Kidney capillary endothelial cell (primary cell): ENCODE data around the gene HAP1.
A peak's percentile ranks its signal among the peaks of the same experiment; 100 is the strongest.

Experiments
- DNase-seq: peaks from one replicate; pipeline ENCODE4 v3.0.0-alpha.2; 2018; ENCODE audit warnings: low spot score

Gene HAP1, protein sequence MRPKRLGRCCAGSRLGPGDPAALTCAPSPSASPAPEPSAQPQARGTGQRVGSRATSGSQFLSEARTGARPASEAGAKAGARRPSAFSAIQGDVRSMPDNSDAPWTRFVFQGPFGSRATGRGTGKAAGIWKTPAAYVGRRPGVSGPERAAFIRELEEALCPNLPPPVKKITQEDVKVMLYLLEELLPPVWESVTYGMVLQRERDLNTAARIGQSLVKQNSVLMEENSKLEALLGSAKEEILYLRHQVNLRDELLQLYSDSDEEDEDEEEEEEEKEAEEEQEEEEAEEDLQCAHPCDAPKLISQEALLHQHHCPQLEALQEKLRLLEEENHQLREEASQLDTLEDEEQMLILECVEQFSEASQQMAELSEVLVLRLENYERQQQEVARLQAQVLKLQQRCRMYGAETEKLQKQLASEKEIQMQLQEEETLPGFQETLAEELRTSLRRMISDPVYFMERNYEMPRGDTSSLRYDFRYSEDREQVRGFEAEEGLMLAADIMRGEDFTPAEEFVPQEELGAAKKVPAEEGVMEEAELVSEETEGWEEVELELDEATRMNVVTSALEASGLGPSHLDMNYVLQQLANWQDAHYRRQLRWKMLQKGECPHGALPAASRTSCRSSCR

DNA sequence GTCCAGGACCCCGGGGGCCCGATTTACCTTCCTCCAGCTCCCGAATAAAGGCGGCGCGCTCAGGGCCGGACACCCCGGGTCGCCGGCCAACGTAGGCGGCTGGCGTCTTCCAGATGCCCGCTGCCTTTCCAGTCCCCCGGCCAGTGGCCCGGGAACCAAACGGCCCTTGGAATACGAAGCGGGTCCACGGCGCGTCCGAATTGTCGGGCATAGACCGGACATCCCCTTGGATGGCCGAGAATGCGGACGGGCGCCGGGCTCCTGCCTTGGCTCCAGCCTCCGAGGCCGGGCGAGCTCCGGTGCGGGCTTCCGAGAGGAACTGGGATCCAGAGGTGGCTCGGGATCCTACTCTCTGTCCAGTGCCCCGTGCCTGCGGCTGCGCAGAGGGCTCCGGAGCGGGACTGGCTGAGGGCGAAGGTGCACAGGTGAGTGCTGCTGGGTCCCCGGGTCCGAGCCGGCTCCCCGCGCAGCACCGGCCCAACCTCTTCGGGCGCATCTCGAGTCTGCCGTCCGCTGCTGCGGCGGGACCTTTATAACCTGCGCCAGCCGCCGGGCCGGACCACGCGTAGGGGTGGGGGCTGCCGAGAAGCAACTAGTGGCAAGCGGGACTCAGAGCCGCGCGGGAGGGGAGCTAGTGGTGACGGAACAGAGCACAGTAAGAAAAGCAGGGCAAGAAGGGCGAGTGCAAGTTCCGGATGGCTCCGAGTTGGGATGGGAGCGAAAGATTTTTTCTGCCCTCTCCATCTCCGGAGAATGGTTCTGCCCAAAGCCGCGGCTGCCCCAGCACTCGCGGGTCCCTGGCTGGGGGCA is at the start of gene HAP1:
Gene HAP1, minus strand, starts transcription at position 505 of the 810 bp plus-strand sequence. Its CDS starts 9 bp downstream, at position 496.
- DNase-seq = no peak

DNA sequence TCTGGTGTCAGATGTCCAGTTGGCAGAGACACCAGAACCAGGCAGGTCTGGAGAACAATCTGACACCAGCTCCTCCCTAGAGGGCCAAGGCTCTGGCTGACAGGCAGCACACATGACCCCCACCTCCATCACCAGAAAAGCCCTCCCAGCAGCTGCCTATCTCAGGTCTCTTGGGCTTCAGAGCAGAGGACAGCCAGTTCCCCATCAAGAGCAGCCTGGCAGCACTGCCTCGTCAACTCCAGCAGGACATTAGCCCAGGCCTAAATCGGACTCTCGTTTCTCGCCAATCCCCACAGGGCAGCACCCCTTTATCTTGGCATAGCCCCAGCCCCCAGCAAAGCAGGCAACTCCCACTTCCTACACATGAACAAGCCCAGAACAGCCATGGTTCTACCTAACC is 47.7 kb upstream of the HAP1 start:
- no peak for DNase-seq

DNA sequence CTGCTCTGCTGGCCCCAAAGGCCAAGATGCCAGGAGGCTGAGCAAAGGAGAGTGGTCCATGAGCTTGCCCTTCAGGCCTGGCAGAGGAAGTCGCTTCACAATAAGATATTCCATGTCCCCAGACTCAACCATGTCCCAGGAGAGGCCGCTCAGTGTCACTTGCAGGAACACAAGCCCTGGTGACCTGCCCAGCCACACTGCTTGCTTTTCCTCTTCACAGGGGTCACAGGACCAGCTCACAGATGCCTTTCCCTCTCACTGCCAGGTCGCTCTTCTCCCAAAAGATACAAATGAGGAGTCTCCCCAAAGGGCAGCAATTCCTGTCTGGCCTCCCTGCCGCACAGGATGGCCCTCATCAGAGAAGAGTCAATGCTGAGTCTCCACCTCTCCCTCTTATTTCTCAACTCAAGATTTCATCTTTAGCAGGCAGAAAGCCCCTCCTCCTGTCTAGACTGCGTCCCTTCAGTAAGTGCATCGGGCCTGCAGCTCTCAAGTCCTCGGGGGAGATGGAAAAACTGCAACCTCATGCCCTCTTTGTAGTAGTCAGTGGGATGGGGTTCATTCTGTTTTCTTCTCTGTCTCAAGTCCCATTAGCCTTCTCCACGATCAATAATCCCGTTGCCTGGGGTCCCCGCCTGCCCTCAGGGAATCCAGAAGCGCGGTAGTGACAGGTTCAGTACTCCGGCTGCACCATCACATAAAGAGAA is 47.1 kb upstream of the HAP1 start:
- peak; percentile 50 for DNase-seq

DNA sequence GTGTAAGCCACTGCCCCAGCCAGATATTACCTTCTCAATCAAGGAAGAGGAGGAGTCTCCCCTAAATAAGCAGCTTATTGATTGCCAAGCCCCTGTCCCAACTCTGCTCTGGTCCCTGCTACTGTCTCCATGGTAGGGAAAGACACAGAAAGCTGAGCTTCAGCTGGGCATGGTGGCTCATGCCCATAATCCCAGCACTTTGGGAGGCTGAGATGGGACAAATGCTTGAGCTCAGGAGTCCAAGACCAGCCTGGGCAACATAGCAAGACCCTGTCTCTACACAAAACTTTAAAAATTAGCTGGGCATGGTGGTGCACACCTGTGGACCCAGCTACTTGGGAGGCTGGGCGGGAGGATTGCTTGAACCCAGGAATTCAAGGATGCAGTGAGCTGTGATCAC is 45.5 kb upstream of the HAP1 start:
- no peak for DNase-seq

DNA sequence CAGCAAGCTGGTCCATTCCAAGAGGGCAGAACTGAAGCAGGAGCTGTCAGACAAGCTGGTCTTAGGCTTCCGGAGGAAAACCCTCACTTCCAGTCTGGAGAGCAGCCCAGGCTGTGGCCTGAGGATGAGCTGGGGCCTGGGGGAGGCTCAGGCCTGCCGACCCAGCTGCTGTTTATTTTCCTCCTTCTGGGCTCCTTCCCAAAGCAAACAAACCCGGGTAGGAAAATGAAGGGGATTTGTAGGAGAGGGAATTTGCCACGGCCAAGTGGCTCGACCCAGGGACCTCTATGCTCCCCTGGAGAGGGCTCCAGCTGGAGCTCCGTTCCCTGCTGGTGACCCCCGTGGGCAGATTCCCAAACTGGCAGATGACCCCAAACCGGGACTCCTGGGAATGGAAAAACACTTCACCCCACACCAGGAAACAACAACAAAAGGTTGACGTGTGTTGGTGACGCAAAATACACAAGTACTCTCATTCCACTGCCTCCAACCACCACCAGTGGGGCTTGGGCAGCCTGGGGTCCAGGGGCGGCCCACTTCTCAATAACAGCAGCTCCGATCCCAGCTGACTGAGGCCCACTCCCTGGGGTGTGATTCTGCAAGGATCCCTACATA is 43.2 kb upstream of the HAP1 start:
- DNase-seq = peak; percentile 92

DNA sequence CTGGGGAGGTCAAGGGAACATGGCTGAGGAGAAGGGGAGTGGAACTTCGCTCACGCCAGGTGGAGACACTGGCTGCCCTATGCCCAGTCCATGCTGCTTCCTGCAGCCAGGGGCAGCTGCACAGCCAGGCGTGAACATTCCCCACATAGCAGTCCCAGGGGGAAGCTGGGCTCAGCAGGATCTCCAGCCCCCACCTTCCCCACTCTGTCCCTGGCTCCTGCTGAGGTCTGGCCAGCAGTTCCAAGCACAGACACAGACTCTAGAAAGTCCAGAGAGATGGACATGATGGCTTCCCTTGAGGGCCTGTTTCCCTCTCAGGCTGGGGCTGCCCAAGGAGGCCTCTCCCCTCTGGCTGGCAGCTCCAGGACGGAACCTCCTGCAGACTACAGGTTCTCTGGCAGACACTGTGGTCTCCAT is 42.7 kb upstream of the HAP1 start:
- peak; percentile 76 for DNase-seq

DNA sequence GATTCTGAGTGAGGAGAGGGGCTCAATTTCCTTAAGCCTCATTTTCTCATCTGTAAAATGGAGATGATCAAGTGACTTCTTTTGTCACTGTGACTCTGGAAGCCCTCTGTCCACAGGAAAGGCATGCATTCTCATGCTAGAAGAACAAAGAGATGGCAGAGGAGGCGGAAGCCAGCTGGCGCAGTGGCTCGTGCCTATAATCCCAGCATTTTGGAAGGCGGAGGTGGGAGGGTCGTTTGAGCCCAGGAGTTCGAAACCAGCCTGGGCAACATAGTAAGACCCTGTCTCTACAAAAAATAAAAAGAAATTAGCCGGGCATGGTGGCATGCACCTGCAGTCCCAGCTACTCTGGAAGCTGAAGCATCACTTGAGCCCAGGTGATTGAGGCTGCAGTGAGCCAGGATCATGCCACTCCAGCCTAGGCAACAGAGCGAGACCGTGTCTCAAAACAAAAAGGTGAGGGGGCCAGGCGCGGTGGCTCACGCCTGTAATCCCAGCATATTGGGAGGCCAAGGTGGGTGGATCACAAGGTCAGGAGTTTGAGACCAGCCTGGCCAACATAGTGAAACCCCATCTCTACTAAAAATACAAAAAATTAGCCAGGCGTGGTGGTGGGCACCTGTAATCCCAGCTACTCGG is 41.9 kb upstream of the HAP1 start:
- DNase-seq = peak; percentile 73

DNA sequence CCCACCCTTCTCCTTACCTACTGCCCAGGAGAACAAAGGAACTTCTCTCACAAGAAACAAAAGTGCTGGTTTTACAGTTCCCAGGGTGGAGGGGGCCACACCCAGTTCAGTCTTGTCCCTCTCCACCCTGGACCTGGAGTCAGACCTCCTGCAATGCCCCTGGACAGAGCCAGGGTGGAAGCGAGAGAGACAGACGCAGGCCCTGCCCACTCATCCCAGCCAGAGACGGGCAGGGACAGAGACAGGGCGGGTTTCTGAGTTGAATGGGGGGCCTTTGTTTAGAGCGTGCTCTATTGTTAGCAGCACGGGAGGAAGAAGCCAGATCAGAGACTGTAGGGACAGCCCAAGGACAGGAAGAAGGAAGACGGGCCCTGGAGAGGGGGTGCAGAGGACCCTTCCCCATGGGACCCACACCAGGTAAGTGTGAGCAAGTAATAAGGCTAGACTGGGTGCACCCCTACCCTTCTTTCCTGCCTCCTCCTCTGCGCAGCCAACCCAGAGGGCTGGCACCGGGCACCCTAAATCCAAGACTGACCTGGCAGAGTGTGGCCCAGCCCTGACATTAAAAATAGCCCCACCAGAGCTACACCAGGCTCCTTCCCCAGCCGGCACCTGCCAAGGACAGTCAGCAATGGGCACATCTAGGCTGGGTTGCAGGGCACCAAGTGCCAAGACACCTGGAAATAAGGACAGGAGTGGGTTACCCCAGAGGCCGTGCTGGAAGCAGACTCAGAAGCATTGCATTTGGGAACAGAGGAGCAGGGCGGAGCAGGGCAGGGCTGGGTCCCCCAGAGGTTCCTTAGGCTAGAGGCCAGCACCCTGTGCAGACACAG is 41.2 kb upstream of the HAP1 start:
- peak; percentile 89 for DNase-seq

DNA sequence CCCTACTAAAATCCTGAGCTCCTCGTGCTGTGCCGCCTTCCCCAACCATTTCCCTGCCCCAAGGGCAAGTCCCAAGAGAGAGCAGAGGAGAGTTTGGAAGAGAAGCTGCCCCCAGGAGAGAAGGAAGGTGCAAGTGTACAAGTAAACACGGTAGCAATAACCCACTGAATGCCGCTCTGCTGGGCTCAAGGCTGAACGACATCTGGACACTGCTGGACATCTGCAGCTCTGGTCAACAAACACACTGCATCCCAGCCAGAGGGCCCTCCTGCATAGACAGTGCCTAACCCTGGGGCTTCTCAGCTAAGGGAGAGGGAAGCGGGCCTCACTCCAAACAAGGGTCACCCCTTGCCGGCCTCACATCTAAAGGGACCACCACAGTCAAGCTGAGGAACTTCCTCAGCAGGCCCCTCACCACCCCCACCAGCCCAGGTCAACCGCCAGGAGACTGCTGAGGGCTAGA is 39.3 kb upstream of the HAP1 start:
- DNase-seq = no peak

DNA sequence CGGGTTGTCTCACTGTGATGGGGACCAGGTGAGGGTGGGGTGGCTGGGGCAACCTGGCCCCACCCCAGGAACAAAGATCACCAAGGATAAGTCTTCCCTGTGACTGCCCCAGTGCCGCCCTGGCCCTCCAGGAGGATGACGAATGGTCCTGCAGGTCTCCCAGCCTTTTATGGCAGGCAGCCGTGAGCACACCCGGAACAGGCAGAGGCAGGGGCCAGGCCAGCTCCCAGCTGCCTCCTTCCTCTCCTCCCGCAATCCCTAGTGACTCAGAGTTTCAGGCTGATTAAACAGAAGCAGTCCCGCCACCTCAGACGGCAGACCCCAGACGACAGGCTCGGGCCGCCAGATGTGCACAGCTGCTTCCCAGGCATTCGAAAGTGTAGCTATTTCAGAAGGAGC is 38.7 kb upstream of the HAP1 start:
- DNase-seq = peak; percentile 94

DNA sequence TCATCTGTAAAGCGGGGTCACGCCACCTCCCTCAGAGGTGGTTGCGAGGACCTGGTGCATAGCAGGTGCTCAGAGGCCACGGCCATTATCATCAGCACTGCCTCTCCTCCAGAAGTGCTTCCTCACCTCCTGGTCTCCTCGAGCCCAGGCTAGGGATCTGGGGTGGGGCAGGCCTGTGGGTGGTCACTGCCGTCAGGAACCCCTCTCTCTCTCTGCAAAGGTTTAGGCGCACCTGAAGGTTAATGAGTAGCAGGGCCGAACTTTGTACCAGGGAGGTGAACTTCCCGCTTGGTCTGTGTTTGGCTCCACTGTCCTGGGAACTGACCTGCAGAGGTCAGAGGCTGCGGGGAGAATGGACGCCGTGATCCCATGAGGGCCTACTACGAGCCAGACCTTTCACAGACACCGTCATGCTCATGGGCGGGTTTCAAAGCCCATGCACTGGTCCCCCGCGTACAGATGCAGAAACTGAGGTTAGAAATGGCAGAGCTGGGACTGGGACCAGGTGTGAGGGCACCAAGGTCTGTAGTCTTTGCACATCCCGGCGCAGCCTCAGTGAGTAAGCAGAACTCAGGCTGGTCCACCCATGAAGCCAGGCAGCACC is 38.2 kb upstream of the HAP1 start:
- no peak for DNase-seq

DNA sequence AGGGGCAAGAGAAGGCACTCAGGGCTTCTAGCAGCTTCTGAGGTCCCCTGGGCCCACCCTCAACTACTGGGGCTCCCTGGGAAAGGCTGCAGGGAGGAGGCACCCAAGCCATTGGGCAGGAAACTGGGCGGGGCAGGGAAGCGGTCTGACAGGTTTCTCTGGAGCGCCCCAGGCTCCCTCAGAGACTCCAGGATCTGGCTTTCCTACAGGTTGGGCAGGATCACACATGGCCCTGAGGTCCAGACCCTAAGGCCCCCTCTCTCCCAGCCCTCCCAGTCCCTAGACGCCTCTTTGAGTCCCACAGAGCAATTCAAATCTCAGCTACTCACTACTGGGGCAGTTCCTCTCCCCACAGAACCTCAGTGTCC is 37.8 kb upstream of the HAP1 start:
- no peak for DNase-seq

DNA sequence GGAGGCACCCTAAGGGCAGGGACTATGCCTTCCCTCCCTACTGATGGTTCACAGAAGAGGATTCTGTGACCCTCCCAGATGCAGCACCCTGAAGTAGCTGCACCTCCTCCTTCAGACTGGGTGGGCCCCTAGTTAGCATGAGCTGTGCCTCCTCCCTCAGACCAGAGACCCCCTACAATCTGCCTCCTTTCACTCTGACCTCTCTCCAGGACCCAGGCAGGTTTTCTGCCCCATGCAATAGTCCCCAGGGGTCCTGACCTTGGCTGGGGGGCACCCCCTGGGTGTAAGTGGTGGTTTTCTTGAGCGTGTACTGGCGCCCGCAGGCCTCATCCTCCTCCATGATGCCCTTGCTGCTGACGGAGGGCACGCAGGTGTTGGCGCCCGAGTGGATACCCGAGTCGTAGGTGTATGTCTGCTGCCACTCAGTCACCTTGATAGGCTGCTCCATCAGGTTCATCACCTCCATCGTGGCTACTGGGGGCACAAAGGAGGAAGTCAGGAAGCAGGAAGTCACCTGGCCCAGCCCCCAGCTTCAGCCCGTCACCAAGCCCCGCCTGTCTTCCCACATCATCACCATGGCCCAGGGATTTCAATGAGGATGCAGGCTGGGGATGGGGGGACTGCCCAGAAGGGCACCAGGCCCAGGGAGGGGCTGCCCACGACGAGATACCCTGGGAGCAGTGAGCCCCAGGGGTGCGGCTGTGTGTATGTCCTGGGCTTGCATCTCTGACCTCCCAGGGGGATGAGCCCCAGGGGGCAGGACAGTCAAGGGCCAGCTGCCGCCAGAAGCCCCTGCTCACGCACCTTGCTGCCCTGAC is 37.2 kb upstream of the HAP1 start:
- no peak for DNase-seq

DNA sequence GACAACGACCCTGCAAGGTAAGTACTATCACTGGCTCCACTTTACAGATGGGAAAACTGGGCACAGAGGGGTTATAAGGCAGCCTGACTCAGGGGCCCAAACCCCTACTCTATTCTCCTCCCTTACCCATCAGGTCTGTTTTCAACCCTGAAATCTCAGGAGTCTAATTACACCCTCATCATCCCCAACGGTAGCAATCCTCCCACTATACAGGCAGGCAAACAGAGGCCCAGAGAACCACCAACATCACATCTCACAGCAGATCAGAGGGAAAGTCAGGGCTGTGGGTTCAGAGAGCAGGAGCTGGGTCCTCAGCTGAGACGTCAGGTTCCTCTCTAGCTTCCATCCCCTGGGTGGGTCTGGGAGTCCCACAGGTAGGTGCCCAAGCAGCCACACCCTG is 35.5 kb upstream of the HAP1 start:
- no peak for DNase-seq

DNA sequence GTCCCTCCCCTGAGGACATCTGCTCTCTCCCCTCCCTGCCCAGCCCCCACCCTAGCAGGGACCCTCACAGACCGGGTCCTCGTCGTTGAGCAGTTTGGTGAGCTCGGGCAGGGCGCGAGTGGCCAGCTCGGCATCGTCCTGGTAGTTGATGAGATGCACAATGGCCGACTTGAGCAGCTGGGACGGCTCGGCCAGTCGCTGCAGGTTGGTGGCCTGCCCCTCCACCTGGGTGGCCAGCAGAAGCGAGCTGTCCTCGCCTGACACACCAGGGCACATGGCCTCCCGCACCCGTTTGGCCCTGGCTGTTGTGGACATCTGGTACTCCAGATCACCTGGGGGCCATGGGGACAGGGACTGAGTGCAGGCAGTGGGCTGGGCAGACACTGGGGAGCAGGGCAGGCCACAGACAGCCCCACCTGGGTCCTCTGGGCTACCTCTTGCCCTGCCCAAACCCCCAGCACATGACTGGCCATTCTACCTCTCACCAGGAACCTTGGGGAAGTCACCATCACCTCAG is 35.0 kb upstream of the HAP1 start:
- no peak for DNase-seq

DNA sequence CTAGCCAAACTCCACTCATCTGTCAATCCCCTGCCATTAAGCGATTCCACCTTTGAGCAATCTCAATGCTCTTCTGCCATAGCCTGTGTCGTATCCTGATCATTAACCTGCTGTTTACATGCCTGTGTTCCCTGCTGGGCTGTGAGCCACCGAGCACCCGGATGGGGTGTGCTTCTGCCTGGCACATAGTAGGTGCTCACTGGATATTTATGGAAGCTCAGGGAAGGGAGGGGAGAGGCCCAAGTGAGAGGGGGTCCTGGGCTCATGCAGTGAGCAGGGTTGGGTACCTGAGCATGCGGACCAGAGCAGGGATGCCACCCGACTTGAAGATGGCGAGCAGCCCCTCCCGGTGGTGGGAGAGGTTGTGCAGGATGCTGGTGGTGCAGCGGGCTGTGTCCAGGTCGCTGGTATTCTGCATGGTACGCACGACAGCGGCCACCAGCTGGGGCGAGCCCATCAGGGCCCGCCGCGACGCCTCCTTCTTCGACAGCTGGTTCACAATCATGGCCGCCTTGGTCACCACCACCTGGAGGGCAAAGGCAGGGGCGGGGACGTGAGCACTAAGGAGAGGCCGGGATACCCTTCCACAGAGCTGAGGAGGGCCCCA is 34.3 kb upstream of the HAP1 start:
- no peak for DNase-seq

DNA sequence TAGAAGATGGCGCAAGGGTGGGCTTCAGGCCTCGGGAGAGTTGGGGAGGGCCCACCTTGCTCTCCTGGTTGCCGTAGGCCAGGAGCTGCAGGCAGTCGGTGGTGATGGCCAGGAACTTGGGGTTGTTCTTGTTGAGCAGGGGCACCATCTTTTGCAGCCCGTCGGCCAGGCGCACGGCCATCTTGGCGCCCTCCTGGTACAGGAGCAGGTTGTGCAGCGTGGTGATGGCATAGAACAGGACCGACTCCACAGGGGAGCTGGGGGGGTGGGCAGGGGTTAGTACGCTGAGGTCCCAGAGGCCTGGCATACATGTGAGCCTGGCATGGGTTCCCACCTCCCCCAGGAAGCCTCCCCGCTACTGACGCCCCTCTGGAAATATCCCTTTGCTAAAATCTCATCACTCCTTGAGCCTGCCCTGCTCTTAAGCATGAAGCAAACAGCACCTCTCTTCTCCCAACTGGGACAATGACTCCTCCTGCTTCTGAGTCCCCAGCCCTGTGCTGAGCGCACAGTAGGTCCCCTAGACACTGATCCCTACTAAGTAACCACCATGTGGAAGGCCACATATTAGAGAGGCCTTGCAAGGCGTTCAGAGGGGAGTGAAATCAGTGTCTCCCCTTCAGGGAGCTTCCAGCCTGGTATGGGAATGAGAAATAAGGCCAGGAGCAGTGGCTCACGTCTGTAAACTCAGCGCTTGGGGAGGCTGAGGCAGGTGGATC is 33.0 kb upstream of the HAP1 start:
- no peak for DNase-seq

DNA sequence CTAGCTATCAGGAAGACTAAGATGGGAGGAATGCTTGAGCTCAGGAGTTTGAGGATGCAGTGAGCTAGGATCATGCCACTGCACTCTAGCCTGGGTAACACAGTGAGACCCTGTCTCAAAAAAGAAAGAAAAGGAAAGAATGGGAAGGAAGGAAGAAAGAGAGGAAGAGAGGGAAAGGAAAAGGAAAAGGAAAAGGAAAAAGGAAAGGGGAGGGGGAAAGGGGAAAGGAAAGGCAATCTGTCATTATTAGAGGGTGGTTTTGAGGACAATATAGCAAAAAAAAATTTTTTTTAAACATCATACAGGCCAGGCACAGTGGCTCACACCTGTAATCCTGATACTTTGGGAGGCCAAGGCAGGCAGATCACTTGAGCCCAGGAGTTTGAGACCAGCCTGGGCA is 31.7 kb upstream of the HAP1 start:
- DNase-seq = no peak
